Measurements from ENCODE around the gene SYT2.

GRCh38 chr1:202586018-202586821 is 124.0 kb downstream of the SYT2 start:
- TF ChIP-seq CTCF (IDR thresholded peaks at IDR 0.05 in 8 of 11, conservative IDR thresholded peaks at IDR 0.05 in 3 of 11): no peak
- TF ChIP-seq POLR2A (IDR thresholded peaks at IDR 0.05): no peak

All from spleen (tissue), 7 donors.